Glomerular endothelial cell (primary cell): Measurements from ENCODE around the gene RBCK1. TPM values are rescaled to one million over a fixed set of nuclear protein-coding genes. Genes with fewer than 3 reads are reported as not detected.

Experiments used
- DNase-seq: peaks from one replicate; pipeline ENCODE4 v3.0.0-alpha.2; 2011; ENCODE audit warnings: low read depth, low spot score; ENCODE audit errors: extremely low read depth
- total RNA-seq: library from RNA; depleted of rRNA; stranded (reverse); fragments of >200 nt; gene quantifications from 2 replicates; pipeline ENCODE4 v1.2.3, GENCODE V29; 2015

Gene RBCK1
- total RNA-seq, 1 donor from 2014 or later = 144 TPM

GRCh38 chr20:416950-417800 lies 9.1 kb downstream of the RBCK1 start:
- no peak for DNase-seq

DNA sequence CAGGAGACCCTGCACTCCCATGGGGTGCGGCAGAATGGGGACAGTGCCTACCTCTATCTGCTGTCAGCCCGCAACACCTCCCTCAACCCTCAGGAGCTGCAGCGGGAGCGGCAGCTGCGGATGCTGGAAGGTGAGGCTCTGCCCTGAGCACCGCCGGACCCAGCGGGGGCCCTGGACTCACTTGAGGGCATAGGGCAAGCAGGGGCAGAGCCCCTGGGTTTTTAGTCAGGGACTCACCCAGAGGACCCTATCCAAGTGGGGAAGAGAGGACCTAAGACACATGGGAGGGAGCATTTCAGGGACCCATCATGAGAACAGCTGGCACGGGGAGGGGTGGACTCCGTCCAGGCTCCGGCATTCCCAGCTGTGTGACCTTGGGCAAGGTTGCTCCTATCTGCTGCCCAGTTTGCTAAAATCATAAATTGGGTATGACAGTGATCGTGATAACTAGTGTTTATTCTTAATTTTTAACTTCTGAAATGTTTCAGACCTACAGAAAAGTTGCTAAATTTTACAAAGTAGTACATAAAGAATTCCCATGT lies 9.8 kb downstream of the RBCK1 start:
- no peak for DNase-seq

- DNase-seq = no peak
Observed at GRCh38 chr20:418858-419365, 10.8 kb downstream of the RBCK1 start.

DNA sequence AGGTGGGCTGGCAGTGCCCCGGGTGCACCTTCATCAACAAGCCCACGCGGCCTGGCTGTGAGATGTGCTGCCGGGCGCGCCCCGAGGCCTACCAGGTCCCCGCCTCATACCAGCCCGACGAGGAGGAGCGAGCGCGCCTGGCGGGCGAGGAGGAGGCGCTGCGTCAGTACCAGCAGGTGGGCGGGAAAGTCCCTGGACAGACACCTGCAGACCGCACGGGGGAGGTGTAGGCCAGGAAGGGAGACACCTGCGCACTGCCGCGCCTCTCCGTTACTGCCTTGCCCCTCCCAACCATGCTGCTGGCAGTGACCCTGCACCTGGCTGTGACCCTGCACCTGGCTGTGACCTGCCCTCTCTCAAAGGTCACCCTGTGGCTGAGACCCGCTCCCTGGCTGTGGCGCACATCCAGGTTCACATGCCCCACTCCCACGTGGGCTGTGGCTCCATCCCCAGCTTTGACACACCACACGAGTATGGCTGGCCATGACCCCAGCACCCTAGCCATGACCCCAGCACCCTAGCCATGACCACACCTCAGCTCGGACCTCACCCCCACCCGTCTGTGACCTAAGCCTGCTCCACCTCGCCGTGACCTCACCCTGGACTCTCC lies 11.6 kb downstream of the RBCK1 start:
- no peak for DNase-seq

DNA sequence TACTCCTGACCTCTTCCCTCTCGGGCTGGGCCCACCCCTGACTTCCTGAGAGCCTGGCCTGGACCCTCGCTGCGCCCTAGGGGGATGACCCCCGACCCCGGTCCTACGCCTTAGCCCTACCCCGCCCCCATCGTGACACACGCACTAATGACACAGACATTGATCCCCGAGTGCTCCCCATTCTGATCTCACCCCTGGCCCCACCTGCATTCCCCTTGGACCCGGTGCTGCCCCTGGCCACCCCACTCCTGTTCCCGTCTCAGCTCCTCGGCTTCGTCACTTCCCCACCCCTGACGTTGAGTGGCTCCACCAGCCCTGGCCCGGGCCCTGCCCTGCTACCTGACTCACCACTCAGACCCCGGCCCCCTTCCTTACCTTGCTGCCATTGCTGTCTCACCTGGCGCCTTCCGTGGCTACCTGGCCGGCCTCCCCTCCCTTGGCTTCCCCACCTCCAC lies 12.1 kb downstream of the RBCK1 start:
- no peak for DNase-seq

DNA sequence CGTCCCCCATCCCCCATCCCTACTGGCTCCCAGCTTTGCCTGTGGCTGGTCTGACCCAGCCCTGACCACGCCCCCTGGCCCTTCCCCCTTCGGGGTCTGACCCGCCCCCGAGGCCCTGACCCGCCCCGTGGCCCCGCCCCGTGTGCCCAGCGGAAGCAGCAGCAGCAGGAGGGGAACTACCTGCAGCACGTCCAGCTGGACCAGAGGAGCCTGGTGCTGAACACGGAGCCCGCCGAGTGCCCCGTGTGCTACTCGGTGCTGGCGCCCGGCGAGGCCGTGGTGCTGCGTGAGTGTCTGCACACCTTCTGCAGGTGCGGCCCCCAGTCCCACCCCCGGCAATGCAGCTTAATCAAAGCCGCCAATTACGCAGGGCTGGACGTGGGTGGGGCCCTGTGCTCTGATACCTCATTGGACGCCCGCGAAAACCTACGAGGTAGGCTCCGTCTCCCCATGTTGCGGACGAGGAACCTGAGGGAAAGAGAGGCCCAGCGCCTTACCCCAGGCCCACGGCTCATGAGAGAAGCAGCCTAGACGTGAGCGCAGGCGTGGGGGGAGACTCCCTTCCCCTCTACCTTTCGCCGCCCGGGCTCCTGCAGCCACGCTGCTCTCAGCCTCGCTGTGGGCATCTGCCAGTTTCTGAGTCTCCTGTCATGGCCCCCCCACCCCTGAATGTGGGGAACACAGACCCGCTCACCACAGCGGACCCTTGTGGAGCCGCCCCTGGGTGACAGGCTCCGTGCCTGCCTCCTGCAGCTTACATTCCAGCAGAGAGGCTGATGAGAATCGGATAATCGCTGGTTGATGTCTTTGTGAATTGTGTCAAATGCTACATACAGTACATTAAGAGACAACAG lies 12.8 kb downstream of the RBCK1 start:
- no peak for DNase-seq

DNA sequence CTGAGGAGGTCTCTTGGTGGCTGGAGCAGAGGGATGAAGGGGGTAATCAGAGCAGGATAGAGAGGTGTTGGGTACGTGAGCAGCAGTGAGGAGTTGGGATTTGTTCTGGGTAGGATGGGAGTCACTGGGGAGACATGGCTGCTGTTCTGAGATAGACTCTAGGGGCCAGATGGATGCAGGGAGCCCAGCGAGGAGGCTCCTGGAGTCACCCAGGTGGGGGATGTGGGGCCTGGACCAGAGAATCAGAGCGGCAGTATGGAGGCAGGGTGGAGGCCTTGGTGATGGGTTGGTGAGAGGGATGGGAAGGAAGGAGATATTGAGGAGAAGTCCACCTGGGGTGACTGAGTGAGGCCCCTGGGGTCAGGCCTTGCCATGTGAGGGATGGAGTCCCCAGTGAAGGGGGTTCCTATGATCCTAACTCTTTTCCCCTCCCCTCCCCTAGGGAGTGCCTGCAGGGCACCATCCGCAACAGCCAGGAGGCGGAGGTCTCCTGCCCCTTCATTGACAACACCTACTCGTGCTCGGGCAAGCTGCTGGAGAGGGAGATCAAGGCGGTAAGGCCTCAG lies 13.7 kb downstream of the RBCK1 start:
- DNase-seq = no peak

- DNase-seq = no peak
Observed at GRCh38 chr20:426566-426965, 18.5 kb downstream of the RBCK1 start.

DNA sequence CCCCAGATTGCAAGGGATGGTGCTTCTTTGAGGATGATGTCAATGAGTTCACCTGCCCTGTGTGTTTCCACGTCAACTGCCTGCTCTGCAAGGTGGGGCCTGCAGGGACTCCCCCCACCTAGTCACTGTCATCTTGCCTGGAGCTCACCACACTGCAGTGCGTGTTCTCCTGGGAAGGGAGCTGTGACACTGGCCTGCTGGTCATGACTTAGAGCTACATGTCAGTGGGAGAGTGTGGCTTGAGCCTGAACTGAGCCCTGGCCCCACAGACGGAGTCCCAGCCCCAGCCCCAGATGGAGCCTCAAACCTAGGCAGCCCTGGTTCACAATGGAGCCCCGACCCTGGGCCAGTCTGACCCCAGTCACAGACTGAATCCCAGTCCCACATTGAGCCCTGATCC lies 19.3 kb downstream of the RBCK1 start:
- no peak for DNase-seq

GRCh38 chr20:427849-428657 lies 20.0 kb downstream of the RBCK1 start:
- no peak for DNase-seq

GRCh38 chr20:428658-429200 lies 20.6 kb downstream of the RBCK1 start:
- DNase-seq = no peak

DNA sequence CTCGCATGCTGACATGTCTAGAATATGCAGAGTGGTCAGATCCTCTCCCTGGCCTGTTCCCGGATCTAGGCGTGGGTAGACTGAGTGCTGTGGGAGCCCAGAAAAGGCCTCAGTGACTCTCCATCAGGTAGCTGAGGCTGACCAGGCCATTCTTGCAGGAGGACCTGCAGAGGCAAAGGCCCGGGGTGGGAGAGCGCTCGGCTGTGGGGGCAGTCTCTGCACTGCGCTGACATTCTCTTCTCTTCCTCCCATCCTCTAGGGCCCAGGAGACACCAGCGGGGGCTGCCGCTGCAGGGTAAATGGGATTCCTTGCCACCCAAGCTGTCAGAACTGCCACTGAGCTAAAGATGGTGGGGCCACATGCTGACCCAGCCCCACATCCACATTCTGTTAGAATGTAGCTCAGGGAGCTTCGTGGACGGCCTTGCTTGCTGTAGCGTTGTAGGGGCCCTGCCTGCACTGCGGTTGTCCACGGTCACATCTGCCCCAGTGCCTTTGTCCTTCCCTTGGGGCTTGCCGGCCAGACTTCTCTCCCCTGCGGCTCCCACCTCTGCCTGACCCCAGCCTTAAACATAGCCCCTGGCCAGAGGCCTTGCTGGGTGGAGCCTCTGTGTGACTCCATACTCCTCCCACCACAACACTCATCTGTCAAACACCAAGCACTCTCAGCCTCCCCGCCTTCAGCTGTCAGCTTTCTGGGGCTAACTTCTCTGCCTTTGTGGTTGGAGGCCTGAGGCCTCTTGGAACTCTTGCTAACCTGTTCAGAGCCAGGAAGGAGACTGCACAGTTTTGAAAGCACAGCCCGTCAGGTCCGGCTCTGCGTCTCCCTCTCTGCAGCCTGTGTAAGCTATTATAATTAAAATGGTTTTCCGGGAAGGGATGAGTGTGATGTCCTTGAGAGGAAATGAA lies 22.2 kb downstream of the RBCK1 start:
- DNase-seq = no peak

DNA sequence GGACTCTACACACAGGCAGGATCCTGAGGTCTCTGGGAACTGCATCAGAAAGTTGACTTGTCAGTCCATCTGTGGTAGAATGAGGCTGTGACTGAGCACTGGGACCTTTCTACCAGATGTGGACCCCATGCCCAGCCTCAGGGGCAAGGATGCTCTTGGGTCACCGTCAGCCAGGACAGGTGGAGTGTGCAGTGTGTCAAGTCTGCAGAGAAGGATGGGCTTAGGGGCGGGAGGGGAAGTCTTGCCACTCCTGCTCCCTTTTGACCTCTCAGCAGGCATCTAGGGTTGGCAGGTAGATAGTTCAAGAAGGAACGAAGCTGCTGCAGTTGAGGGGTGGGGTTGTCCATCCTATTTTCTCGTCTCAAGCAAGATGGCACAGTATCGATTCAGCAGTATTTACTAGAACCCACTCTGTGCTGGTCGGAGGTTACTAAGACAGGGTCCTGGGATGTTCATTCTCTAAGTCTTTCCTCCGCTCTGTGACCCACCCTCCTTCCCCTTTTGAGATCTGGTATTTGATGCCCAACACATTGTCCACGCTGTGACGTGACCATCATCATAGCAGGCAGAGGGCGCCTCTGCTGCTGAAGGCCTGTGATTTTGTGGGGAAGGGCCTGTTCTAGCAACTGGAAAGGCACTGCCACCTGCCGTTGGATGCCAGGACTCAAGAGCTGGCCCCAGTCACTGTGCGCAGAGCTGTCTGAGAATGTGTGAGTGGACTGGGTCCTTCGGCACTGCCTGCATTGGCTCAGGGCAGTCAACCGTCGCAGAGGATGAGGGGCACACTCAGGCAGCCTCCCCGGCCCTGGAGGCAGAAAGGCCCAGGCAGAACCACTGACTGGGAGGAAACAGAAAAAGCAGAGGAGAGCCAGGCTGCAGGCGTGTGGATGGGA lies 23.2 kb downstream of the RBCK1 start:
- DNase-seq = no peak

DNA sequence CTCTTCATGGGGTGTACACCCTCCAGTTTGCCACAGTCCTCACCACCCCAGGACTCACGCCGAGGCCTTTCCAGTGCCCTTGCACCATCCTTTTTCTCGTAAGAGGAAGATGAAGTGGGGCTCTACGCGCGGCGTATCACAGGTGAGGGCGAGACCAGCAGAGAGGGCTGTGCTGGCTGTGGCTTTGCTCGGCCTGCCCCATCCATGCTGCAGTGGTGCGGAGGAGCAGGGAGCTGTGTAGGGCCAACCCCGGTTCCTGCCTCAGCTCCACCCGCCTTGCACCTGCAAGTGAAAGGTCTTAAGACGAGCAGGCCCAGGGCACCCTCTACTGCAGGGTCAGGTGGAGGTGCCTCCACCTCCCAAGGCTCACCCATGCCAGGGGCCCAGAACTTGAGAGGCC lies 24.1 kb downstream of the RBCK1 start:
- no peak for DNase-seq

GRCh38 chr20:432677-433299 lies 24.7 kb downstream of the RBCK1 start:
- no peak for DNase-seq

- DNase-seq = no peak
Observed at GRCh38 chr20:433300-433975, 25.3 kb downstream of the RBCK1 start.
